ENCODE results near the gene SLC13A5. TPM values are rescaled to one million over a fixed set of nuclear protein-coding genes. Genes with fewer than 3 reads are reported as not detected.

Gene SLC13A5
- total RNA-seq, 2 donors from 2014 or later, result not detected

DNA sequence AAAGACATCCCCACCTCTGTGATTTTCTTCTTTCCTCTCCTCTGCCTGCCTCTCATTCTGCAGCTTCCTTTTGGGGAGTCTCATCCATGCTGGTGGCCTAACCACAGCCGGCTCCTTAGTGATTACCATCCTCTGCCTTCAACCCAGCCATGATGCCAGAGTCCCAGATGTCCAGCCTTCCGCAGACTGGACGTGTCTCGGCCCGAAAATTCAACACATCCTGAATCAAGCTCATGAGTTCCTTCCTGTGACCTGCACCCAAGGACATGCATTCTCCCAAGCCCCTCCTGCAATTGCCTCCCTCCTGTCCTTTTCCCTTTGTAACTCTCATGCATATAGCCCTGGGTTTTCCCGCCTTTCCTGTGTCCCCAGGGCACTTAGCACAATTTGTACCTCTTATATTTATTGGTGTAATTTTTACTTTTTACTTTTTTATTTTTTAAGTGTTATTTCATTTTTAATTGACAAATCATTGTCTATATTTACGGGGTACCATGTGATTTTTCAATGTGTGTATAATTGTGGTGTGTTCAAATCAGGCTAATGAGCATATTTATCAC lies 1.2 kb upstream of the SLC13A5 start:
- DNase-seq (ENCODE audit: low spot score), result peak; percentile 7
- Histone ChIP-seq H3K27me3 (peaks cover 0 to 15% of the 10 kb centered on the region in 2 donors), H3K27ac (no peak overlapping the region), H3K4me1 (peaks cover 0 to 13% of the 10 kb centered on the region in 2 donors), H3K36me3 (no peaks in the 10 kb centered on the region), H3K4me3 (no peak overlapping the region), H3K9me3 (peaks cover 0 to 10% of the 10 kb centered on the region in 2 donors)
- TF ChIP-seq, protein P1, sequence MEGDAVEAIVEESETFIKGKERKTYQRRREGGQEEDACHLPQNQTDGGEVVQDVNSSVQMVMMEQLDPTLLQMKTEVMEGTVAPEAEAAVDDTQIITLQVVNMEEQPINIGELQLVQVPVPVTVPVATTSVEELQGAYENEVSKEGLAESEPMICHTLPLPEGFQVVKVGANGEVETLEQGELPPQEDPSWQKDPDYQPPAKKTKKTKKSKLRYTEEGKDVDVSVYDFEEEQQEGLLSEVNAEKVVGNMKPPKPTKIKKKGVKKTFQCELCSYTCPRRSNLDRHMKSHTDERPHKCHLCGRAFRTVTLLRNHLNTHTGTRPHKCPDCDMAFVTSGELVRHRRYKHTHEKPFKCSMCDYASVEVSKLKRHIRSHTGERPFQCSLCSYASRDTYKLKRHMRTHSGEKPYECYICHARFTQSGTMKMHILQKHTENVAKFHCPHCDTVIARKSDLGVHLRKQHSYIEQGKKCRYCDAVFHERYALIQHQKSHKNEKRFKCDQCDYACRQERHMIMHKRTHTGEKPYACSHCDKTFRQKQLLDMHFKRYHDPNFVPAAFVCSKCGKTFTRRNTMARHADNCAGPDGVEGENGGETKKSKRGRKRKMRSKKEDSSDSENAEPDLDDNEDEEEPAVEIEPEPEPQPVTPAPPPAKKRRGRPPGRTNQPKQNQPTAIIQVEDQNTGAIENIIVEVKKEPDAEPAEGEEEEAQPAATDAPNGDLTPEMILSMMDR (IDR thresholded peaks at IDR 0.05), result no peak

DNA sequence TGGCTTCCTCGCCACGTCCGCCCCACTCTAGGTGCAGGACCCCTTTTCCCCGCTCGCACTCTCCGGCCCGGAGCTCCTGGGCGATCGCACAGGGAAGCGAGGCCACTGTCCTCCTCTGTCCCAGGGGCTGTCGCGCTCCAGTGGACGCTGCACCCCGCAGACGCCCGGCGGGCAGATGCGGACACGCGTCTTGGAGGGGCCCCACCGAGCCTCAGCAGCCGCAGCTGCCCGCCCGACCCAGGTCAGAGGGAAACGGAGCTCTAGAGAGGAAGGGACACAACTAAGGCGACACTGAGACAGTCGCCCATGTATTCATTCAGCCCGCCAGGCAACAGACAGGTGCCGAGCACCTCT lies 726 bp upstream of the SLC13A5 start:
- peaks cover 0 to 10% of the 10 kb centered on the region in 2 donors for H3K9me3 ChIP-seq
- DNase-seq (ENCODE audit: low spot score), result no peak
- H3K4me1 ChIP-seq, result peaks cover 0 to 13% of the 10 kb centered on the region in 2 donors
- H3K36me3 ChIP-seq, result no peaks in the 10 kb centered on the region
- H3K27me3 ChIP-seq, result peaks cover 0 to 15% of the 10 kb centered on the region in 2 donors
- peak overlapping the region in 1 of 2 donors; percentile 40 for H3K4me3 ChIP-seq
- H3K27ac ChIP-seq, result no peak overlapping the region
- TF ChIP-seq, protein P1 (IDR thresholded peaks at IDR 0.05), result no peak

DNA sequence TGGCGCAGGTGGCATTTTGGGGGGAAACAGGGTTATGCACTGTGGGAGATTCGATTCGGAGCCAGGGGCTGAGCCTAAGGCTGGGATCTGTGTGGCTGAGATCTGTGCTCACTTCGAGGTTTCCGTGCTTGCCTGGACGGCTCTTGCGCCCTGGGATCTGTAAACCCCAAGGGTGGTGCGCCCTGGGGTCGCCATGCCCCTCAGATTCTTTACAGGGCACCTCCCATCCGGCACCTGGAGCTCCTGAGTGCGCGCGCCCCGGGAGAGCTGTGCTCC lies 377 bp downstream of the SLC13A5 start:
- Histone ChIP-seq H3K27ac (no peak overlapping the region), H3K36me3 (no peaks in the 10 kb centered on the region), H3K9me3 (peaks cover 0 to 10% of the 10 kb centered on the region in 2 donors), H3K4me1 (peaks cover 0 to 13% of the 10 kb centered on the region in 2 donors), H3K4me3 (peak overlapping the region in 1 of 2 donors; percentile 40), H3K27me3 (peaks cover 0 to 15% of the 10 kb centered on the region in 2 donors)
- DNase-seq (ENCODE audit: low spot score), result peak; percentile 32
- TF ChIP-seq, protein P1 (IDR thresholded peaks at IDR 0.05), result no peak

DNA sequence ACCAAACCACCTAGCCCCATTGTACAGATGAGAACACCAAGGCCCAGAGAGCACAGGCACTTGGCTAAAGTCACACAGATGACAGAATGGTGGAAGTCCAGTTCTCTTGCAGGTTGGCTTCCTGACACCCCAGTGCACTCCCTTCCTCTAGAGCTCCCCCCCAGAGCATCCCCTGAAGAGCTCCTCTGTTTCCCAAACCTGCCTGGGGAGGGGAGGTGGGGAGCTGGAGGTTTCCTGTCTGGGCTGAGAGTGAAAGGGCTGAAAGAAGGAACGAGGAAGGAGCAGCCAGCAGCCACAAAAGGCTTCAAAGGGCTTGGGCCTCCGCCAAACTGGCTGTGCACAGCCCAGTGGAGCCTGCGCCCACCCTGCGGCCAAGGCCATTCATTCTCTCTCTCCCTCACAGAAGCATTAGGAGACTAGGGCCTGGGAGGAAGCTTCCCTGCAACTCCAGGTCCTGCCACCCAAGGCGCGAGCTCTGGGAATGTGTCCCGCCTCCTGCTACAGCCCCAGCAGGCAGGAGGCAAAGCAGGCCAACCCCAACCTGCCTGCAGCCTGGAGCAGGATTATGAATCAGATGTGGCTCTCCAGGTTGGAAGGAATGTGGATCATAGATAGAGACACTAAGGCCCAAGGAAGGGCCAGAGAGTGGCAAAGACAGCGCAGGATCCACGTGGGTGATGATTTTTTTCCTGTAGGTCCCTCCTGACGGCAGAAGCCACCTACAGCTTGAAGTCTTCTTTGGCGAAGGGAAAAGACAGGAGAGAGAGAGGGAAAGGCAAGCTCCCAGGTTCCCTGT lies 913 bp downstream of the SLC13A5 start:
- Histone ChIP-seq H3K36me3 (no peaks in the 10 kb centered on the region), H3K27me3 (peaks cover 0 to 15% of the 10 kb centered on the region in 2 donors), H3K4me3 (no peak overlapping the region), H3K4me1 (peaks cover 0 to 13% of the 10 kb centered on the region in 2 donors), H3K27ac (no peak overlapping the region), H3K9me3 (peaks cover 0 to 10% of the 10 kb centered on the region in 2 donors)
- TF ChIP-seq, protein P1 (IDR thresholded peaks at IDR 0.05), result no peak
- DNase-seq (ENCODE audit: low spot score), result no peak

DNA sequence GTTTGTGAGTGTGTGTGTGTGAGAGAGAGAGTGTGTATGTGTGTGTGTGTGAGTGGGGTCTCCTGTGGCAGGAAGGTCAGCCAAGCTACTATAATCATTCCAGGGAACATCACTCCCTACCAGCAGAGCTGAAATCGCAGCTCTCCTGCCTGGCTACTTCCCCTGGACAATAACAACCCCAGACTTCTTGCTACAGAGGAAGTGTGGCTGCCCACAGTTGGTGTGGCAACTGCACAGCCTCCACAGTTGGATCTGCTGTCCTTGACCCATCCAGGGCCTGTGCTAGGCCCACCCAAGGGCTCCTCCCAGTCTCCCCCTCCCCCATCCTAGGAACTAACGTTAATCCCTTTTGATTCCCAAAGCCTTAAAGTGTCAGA lies 1.5 kb downstream of the SLC13A5 start:
- TF ChIP-seq, protein P1 (IDR thresholded peaks at IDR 0.05), result no peak
- Histone ChIP-seq H3K27me3 (peaks cover 0 to 15% of the 10 kb centered on the region in 2 donors), H3K4me3 (no peak overlapping the region), H3K27ac (no peak overlapping the region), H3K9me3 (peaks cover 0 to 10% of the 10 kb centered on the region in 2 donors), H3K4me1 (peaks cover 0 to 13% of the 10 kb centered on the region in 2 donors), H3K36me3 (no peaks in the 10 kb centered on the region)
- DNase-seq (ENCODE audit: low spot score), result no peak

All from right atrium auricular region (tissue), 2 donors.